Measurements from ENCODE around the gene PLCL1.

The PLCL1 gene

GRCh38 chr2:197870137-197870536 is 65.7 kb downstream of the PLCL1 start:
- TF ChIP-seq SIN3A (IDR thresholded peaks at IDR 0.05; ENCODE audit: borderline replicate concordance, insufficient read depth, low read length), result no peak
- TF ChIP-seq FOXP2 (optimal IDR thresholded peaks at IDR 0.05; ENCODE audit: borderline replicate concordance, extremely low read depth, extremely low read length, insufficient read depth), result no peak
- no peak for TF ChIP-seq TAF1 (IDR thresholded peaks at IDR 0.05; ENCODE audit: borderline replicate concordance, insufficient read depth, low read length)
- TF ChIP-seq REST (IDR thresholded peaks at IDR 0.05; ENCODE audit: insufficient read depth in 1 of 2, low read depth in 2 of 2, low read length in 2 of 2), result no peak
- no peak for TF ChIP-seq POLR2AphosphoS5 (IDR thresholded peaks at IDR 0.05; ENCODE audit: low read depth, low read length)

DNA sequence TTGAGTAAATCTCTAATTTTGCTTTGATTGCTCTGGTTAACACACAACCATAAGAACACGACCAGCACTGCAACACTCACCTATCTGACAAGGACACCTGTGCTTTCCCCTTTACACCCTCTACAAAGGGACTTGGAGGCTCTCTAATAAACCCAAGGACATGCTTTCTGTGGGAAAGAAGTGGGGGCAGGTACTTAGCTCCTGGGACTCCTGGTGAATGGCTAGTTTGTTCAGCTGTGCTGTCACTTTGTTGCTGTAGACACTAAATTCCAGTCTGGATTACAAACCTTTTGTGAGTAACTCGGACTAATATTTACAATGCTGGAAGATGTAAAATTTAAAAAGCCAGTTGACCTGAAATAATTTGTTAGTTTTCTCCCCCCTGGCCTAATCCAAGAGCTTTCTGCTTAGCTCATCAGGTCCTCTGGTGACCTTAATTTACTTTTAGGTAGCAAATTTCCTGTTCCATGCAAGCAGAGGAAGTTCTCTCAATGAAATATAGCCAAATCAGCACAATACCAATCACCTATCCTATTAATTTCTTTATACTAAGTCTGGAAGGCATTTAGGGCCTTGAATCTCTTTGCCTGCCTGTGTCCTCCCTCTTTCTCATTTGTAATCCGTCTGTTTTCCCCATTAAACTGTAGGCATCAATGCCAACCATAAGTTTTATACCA is 67.5 kb downstream of the PLCL1 start:
- TF ChIP-seq TAF1 (IDR thresholded peaks at IDR 0.05; ENCODE audit: borderline replicate concordance, insufficient read depth, low read length) (no peak), SIN3A (IDR thresholded peaks at IDR 0.05; ENCODE audit: borderline replicate concordance, insufficient read depth, low read length) (no peak), POLR2AphosphoS5 (IDR thresholded peaks at IDR 0.05; ENCODE audit: low read depth, low read length) (no peak), REST (IDR thresholded peaks at IDR 0.05; ENCODE audit: insufficient read depth in 1 of 2, low read depth in 2 of 2, low read length in 2 of 2) (no peak), FOXP2 (optimal IDR thresholded peaks at IDR 0.05; ENCODE audit: borderline replicate concordance, extremely low read depth, extremely low read length, insufficient read depth) (no peak)

DNA sequence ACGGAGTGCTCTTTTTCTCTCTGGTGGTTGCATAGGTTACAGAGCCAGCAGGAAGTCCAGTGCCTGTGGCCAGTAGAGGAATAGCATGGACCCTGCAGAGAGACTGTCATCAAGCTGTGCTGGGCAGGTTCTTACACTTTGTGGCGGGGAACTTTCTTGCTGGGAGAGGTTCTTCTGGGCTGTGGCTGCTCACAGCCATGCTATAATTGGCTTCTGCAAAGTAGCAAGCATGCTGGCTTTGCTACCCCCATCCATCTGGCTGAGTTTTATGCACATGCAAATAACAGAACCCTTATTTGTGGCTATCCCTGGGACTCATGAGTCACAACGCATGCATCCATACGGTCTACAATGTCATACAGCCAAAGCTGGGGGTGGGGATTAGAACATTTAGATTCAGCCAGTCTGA is 68.9 kb downstream of the PLCL1 start:
- TF ChIP-seq FOXP2 (optimal IDR thresholded peaks at IDR 0.05; ENCODE audit: borderline replicate concordance, extremely low read depth, extremely low read length, insufficient read depth), result no peak
- TF ChIP-seq REST (IDR thresholded peaks at IDR 0.05; ENCODE audit: insufficient read depth in 1 of 2, low read depth in 2 of 2, low read length in 2 of 2), result no peak
- no peak for TF ChIP-seq SIN3A (IDR thresholded peaks at IDR 0.05; ENCODE audit: borderline replicate concordance, insufficient read depth, low read length)
- TF ChIP-seq POLR2AphosphoS5 (IDR thresholded peaks at IDR 0.05; ENCODE audit: low read depth, low read length), result no peak
- no peak for TF ChIP-seq TAF1 (IDR thresholded peaks at IDR 0.05; ENCODE audit: borderline replicate concordance, insufficient read depth, low read length)

DNA sequence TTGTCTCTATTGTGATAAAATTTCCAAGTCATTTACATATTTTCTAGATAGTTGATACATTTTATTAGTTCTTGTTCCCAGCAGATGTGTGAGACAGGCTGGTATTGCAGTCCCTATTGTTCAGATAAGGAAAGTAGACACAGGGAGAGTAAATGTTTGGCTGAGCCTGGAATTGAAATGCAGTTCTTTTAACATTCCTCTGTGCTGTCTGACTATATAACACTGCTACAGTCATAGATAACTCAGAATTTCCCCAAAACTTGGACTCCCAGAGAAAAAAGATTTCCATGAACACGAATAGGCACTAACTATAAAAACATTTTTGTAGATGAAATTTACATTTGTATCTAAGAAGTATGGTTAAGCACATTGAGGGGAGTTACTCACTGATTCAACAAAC is 71.4 kb downstream of the PLCL1 start:
- no peak for TF ChIP-seq TAF1 (IDR thresholded peaks at IDR 0.05; ENCODE audit: borderline replicate concordance, insufficient read depth, low read length)

DNA sequence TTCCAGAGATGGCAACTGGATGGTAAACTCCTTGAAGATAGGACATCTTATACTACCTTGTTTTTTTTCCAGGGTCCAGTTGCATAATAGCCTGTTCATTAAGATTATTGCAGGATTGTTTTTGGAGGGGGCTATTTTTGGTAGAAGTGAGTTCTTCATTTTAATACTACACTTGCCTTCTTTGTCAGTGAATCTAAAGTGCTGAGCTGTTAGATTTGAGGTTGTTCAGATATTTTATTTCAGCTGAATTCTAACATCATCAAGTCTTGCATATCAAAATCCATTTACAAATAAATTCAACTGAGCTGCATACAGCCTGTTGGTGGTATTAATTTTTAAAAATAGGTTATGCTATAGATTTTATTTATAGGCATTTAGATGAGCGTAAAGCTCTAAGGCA is 72.1 kb downstream of the PLCL1 start:
- no peak for TF ChIP-seq FOXP2 (optimal IDR thresholded peaks at IDR 0.05; ENCODE audit: borderline replicate concordance, extremely low read depth, extremely low read length, insufficient read depth)
- no peak for TF ChIP-seq REST (IDR thresholded peaks at IDR 0.05; ENCODE audit: insufficient read depth in 1 of 2, low read depth in 2 of 2, low read length in 2 of 2)
- TF ChIP-seq SIN3A (IDR thresholded peaks at IDR 0.05; ENCODE audit: borderline replicate concordance, insufficient read depth, low read length), result no peak
- TF ChIP-seq TAF1 (IDR thresholded peaks at IDR 0.05; ENCODE audit: borderline replicate concordance, insufficient read depth, low read length), result no peak
- no peak for TF ChIP-seq POLR2AphosphoS5 (IDR thresholded peaks at IDR 0.05; ENCODE audit: low read depth, low read length)

All from PFSK-1 (cell line).